ENCODE measurements around the gene PADI4. TPM values are rescaled to one million over a fixed set of nuclear protein-coding genes. Genes with fewer than 3 reads are reported as not detected.

PADI4 gene
- total and polyA plus RNA-seq, 8 donors, result 0.77 to 13.8 (median 1.8) TPM

- DNase-seq (no peak), ATAC-seq (no peak)
- intact Hi-C loops (cut with DNase I), result no loop called here
- TF ChIP-seq, protein P1, sequence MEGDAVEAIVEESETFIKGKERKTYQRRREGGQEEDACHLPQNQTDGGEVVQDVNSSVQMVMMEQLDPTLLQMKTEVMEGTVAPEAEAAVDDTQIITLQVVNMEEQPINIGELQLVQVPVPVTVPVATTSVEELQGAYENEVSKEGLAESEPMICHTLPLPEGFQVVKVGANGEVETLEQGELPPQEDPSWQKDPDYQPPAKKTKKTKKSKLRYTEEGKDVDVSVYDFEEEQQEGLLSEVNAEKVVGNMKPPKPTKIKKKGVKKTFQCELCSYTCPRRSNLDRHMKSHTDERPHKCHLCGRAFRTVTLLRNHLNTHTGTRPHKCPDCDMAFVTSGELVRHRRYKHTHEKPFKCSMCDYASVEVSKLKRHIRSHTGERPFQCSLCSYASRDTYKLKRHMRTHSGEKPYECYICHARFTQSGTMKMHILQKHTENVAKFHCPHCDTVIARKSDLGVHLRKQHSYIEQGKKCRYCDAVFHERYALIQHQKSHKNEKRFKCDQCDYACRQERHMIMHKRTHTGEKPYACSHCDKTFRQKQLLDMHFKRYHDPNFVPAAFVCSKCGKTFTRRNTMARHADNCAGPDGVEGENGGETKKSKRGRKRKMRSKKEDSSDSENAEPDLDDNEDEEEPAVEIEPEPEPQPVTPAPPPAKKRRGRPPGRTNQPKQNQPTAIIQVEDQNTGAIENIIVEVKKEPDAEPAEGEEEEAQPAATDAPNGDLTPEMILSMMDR (IDR thresholded peaks at IDR 0.05), result no peak
- H3K27me3 ChIP-seq, result peaks cover 0 to 72% of the 10 kb centered on the region in 2 donors
- no peak overlapping the region for H3K4me3 ChIP-seq
- peaks cover 0 to 38% of the 10 kb centered on the region in 2 donors for H3K36me3 ChIP-seq
- H3K9me3 ChIP-seq, result no peaks in the 10 kb centered on the region
- peaks cover 0 to 7% of the 10 kb centered on the region in 2 donors for H3K4me1 ChIP-seq
- H3K27ac ChIP-seq, result no peak overlapping the region
Observed at GRCh38 chr1:17360272-17360956, 52.4 kb downstream of the PADI4 start.

GRCh38 chr1:17361687-17362086 is 53.7 kb downstream of the PADI4 start:
- Histone ChIP-seq H3K9me3 (no peaks in the 10 kb centered on the region), H3K4me1 (peaks cover 0 to 10% of the 10 kb centered on the region in 2 donors), H3K27ac (no peak overlapping the region), H3K36me3 (peaks cover 0 to 37% of the 10 kb centered on the region in 2 donors), H3K4me3 (no peak overlapping the region), H3K27me3 (peaks cover 0 to 74% of the 10 kb centered on the region in 2 donors)
- DNase-seq (no peak), ATAC-seq (no peak)
- intact Hi-C loops (cut with DNase I), result no loop called here
- TF ChIP-seq, protein P1 (IDR thresholded peaks at IDR 0.05), result no peak

- Histone ChIP-seq H3K27ac (peak overlapping the region in 1 of 2 donors; percentile 72), H3K9me3 (no peaks in the 10 kb centered on the region), H3K4me1 (peaks cover 0 to 10% of the 10 kb centered on the region in 2 donors), H3K36me3 (peaks cover 0 to 31% of the 10 kb centered on the region in 2 donors), H3K4me3 (no peak overlapping the region), H3K27me3 (peaks cover 0 to 83% of the 10 kb centered on the region in 2 donors)
- intact Hi-C loops (cut with DNase I), result no loop called here
- ATAC-seq (no peak), DNase-seq (no peak)
- TF ChIP-seq, protein P1 (IDR thresholded peaks at IDR 0.05), result no peak
Observed at GRCh38 chr1:17363351-17363750, 55.4 kb downstream of the PADI4 start.

GRCh38 chr1:17363771-17364170 is 55.8 kb downstream of the PADI4 start:
- no peak for ATAC-seq
- peaks cover 0 to 10% of the 10 kb centered on the region in 2 donors for H3K4me1 ChIP-seq
- intact Hi-C loops (cut with DNase I), result no loop called here

GRCh38 chr1:17365293-17365692 is 57.3 kb downstream of the PADI4 start:
- peak overlapping the region in 1 of 2 donors; percentile 72 for H3K27ac ChIP-seq
- H3K27me3 ChIP-seq, result peaks cover 0 to 88% of the 10 kb centered on the region in 2 donors
- H3K9me3 ChIP-seq, result no peaks in the 10 kb centered on the region
- TF ChIP-seq, protein P1 (IDR thresholded peaks at IDR 0.05), result no peak
- H3K4me3 ChIP-seq, result no peak overlapping the region
- DNase-seq, result no peak
- intact Hi-C loops (cut with DNase I), result no loop called here
- H3K36me3 ChIP-seq, result peaks cover 0 to 14% of the 10 kb centered on the region in 2 donors
- H3K4me1 ChIP-seq, result peaks cover 0 to 10% of the 10 kb centered on the region in 2 donors
- peak; percentile 58 for ATAC-seq

More at GRCh38 chr1:17363771-17364170, 55.8 kb downstream of the PADI4 start:
- Histone ChIP-seq H3K27ac (peak overlapping the region in 1 of 2 donors; percentile 72), H3K36me3 (peaks cover 0 to 28% of the 10 kb centered on the region in 2 donors), H3K4me3 (no peak overlapping the region), H3K9me3 (no peaks in the 10 kb centered on the region), H3K27me3 (peaks cover 0 to 84% of the 10 kb centered on the region in 2 donors)
- no peak for DNase-seq
- TF ChIP-seq, protein P1 (IDR thresholded peaks at IDR 0.05), result no peak

Data from left lung (tissue), 10 donors.